NCI-H2171 (cell line): ENCODE measurements around the gene CNTNAP5.
A peak's percentile ranks its signal among the peaks of the same experiment; 100 is the strongest.

Experiments used
- DNase-seq: peaks from one replicate; lab custom pipeline; 2025; lab: John Stamatoyannopoulos, UW

CNTNAP5 gene

GRCh38 chr2:124623560-124623959 lies 598.5 kb downstream of the CNTNAP5 start:
- no peak for DNase-seq

GRCh38 chr2:124625561-124625960 lies 600.5 kb downstream of the CNTNAP5 start:
- no peak for DNase-seq

- no peak for DNase-seq
These were observed 601.9 kb downstream of the CNTNAP5 start for GRCh38 chr2:124626993-124627392.

- DNase-seq: no peak
These were observed 608.7 kb downstream of the CNTNAP5 start for GRCh38 chr2:124633812-124634211.

- no peak for DNase-seq
These were observed 614.4 kb downstream of the CNTNAP5 start for GRCh38 chr2:124639524-124639923.

- no peak for DNase-seq
These were observed 615.2 kb downstream of the CNTNAP5 start for GRCh38 chr2:124640221-124640750.

GRCh38 chr2:124646166-124646815 lies 621.2 kb downstream of the CNTNAP5 start:
- no peak for DNase-seq

- DNase-seq: no peak
These were observed 622.2 kb downstream of the CNTNAP5 start for GRCh38 chr2:124647245-124647644.

GRCh38 chr2:124647663-124648062 lies 622.6 kb downstream of the CNTNAP5 start:
- DNase-seq: no peak

GRCh38 chr2:124649001-124649400 lies 623.9 kb downstream of the CNTNAP5 start:
- no peak for DNase-seq

- no peak for DNase-seq
These were observed 627.0 kb downstream of the CNTNAP5 start for GRCh38 chr2:124652099-124652498.

GRCh38 chr2:124658373-124658772 lies 633.3 kb downstream of the CNTNAP5 start:
- DNase-seq: no peak

- no peak for DNase-seq
These were observed 636.5 kb downstream of the CNTNAP5 start for GRCh38 chr2:124661558-124661957.

GRCh38 chr2:124662946-124663644 lies 638.0 kb downstream of the CNTNAP5 start:
- DNase-seq: no peak

- DNase-seq: no peak
These were observed 638.5 kb downstream of the CNTNAP5 start for GRCh38 chr2:124663645-124663997.

GRCh38 chr2:124664363-124664762 lies 639.3 kb downstream of the CNTNAP5 start:
- DNase-seq: no peak

- DNase-seq: no peak
These were observed 641.9 kb downstream of the CNTNAP5 start for GRCh38 chr2:124666976-124667375.

- DNase-seq: no peak
These were observed 643.1 kb downstream of the CNTNAP5 start for GRCh38 chr2:124668161-124668560.

GRCh38 chr2:124670187-124670586 lies 645.1 kb downstream of the CNTNAP5 start:
- no peak for DNase-seq

- DNase-seq: no peak
These were observed 653.0 kb downstream of the CNTNAP5 start for GRCh38 chr2:124678043-124678442.

- DNase-seq: peak; percentile 20
These were observed 658.7 kb downstream of the CNTNAP5 start for GRCh38 chr2:124683536-124684428.

GRCh38 chr2:124689348-124689747 lies 664.3 kb downstream of the CNTNAP5 start:
- DNase-seq: no peak

- DNase-seq: no peak
These were observed 667.1 kb downstream of the CNTNAP5 start for GRCh38 chr2:124692216-124692615.
